HG02642 (cell line): Measurements from ENCODE around the gene DOC2A.
A peak's percentile ranks its signal among the peaks of the same experiment; 100 is the strongest.

Source experiments
- ATAC-seq: cut with Tn5 transposase; IDR thresholded peaks from one replicate; pipeline ENCODE4 v1.9.1; 2021; ENCODE audit warnings: mild to moderate bottlenecking; ENCODE audit not compliant: unreplicated experiment, poor library complexity

DOC2A gene

DNA sequence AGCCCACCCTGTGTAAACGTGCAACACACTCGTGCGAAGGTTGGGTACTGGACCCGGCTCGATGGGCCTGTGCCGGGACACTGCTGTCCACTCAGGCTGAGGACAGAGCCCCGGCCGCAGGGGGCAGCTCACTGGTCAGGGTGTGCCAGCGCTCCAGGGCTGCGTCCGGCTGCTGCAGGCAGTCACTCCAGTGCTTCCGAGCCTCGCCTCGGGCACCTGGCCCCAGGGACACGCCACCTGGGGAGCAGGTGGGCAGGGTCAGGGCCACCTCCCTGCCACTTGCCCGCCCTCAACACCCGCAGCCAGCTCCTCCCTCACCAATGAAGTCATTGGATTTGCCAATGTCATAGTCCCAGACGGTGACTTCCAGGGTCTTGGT, 4.7 kb downstream of the DOC2A start:
- no peak for ATAC-seq

DNA sequence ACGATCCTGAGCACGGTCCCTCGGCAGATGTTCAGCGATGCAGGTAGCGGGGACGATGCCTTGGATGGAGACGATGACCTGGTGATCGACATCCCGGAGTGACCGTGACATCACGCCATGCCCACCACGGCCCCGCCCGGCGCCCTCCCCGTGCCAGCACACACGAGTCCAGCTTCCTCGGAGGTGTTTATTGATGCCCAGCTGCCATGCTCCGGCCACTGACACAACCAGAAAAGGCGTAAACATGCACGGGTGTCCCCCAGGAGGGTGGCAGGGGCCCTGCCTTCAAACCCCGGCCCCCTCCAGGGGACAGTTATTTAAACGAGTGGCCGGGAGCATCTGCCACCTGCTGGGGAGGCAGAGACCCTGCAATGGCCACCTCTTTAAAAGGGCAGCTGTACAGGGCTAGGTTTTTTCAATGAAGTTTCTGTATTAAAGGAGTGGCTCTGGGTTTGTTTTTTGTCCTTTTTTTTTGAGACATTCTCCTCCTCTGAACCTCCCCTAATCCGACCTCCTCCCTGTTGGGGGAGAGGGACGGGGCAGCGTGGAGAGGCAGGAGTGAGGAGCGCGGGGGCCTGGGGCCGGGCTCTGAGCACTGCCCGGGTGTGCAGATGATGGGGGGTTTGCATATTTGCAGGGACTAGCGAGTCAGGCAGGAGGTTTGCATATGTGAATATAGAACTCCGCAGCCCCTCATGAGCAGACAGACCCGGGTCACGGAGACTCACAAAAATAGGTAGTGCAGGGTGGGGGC, 5.3 kb downstream of the DOC2A start:
- ATAC-seq, result no peak

DNA sequence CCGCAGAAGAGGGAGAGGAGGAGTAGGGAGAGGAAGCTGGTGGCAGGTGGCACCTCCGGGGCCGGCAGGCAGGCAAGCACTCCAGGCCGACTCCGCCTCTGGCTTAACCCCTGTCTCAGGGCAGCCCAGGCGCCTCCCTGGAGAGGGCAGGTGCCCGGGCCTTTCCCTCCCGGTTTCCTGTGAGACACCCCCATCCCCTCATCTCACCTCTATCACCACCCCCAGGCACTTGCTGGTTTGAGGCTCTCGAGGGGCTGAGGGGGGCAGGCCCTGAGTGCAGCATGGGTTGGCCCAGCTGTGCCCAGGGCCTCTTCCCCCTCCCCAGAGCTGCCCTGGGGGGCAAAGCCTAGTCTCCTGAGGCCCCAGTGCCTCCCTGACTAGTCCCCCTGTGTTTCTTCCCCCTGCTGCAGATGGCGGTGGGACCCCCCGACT, 6.0 kb downstream of the DOC2A start:
- ATAC-seq, result no peak

DNA sequence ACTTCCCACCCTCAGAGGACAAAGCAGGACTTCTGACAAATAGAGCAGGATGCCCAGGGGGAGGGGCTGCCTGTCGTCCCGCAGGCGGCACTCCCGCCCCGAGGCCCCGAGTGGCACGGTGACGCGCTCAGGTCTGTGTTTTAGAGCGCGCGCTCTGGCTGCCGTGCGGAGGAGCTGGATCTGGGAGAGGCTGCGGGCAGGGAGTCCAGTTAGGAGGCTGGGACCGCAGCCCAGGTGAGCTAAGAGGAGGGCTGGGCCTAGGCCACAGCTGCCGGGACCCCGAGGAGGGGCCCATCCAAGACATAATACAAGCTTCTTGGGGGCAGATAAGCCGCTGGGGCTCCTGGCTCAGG, 6.4 kb downstream of the DOC2A start:
- ATAC-seq, result no peak

DNA sequence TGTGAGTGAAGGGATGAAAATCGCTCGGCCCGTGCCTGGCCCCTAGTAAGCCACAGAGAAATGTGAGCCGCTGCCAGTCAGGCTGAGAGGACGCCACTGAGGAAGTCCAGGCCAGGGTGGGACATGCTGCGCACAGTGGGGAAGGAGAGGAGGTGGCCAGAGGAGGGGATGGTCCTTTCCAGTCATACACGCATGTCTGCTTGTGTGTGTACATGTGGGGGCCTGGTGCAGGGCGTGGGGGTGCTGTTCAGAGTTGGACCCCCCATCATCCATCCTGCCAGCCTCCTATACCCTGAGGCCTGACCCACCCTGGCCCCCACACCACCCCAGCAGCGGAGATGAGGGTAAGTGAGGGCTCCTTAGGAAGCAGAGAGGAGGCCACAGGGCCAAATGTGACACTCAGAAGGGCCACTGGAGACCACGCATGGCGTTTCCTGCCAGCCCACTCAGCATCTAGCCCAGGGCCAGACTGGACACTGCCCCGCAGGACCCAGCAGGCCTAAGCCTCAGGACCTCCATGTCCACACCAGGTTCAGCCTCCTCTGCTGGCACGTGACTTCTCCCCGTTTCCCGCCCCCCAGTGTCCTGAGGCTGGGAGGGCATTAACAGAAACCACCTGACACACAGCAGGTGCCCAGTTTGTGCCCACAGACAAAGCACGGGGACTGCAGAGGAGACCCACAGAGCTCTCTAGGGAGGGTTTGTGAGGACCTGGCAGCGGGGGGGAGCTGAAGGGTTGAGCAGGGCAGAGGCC, 7.0 kb downstream of the DOC2A start:
- no peak for ATAC-seq

DNA sequence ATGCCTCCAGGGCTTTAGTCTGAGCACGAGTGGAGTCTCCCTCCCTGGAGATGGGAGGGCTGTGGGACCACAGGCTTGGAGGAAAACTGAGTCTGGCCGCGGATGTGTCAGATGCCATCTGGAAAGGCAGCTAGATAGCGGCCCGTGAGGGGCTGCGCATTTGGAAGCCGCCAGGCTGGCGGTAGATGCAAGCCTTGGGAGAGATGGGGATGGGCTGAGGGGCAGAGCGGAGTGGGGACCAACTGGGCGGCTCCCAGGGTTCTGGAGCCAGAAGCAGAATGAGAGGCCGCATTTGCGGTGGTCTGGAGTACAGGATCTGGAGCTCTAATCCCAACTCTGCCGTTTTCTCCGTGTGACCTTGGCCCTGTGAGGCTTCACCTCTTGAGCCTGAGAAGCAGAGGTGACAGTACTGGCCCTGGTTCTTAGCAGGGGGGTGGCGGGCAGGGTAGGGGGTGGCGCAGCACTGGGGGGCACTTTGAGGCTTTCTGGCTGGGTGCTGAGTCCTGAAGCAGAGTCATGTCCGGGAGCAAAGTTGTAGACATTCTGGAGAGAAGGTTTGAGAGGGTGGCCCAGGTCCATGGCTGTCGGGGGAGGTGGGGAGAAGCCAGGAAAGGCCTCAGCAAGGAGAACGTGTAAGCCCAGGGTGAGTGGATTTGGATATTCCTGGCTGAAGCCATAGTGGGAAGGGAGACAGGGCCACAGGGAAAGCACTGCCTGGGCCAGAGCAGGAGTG, 8.0 kb downstream of the DOC2A start:
- ATAC-seq, result no peak

DNA sequence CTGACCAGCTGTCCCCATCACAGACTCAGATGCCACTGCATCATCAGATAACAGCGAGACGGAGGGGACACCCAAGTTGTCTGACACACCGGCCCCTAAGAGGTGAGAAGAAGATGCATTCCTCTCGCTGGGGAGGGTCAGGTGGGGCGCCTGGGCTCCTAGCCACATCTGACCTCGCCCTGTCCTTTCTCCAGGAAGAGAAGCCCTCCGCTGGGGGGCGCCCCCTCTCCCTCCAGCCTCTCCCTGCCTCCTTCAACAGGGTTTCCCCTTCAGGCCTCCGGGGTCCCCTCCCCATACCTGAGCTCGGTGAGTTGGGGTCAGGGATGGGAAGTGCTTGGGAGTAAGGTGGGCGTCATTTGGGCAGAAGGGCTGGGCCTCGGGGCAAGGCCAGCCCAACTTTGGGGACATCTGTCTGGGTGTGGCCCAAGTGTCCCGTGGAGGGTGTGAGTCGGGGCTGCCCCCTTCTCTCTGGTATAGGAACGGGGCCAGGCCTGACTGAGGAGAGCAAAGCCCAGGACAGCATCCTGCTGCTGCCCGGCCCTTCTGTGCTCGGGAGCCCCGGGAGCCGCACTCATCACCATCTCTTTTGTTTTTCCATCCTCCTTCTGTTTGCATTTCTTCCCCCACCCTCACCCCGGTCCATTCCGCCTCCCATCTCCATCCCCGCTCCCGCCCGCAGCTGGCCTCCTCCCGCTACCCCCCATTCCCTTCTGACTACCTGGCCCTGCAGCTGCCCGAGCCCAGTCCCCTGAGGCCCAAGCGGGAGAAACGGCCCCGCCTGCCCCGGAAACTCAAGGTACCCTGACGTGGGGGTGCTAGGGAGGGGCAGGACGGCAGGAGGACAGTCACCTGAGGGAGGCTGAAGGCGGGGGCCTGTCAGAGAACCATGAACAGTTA, 9.8 kb downstream of the DOC2A start:
- ATAC-seq, result no peak

DNA sequence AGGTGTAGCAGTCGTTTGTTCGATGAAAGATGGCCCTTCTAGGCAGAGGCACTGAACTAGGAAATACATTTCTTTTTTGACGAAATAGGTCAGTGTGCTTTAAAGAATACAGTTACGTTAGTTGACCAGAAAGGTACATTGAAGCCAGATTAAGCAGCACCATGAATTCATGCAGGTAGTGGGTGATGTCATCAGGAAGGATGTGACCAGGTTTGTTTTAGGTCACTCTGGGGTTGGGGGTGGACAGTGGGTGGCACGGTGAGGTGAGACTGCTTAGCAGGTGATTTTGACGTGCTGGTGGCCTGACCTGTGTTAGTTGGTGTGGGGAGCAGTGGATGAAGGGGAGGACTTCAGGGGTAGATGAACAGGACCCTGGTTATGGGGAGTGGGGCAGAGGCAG, 11.2 kb downstream of the DOC2A start:
- no peak for ATAC-seq

DNA sequence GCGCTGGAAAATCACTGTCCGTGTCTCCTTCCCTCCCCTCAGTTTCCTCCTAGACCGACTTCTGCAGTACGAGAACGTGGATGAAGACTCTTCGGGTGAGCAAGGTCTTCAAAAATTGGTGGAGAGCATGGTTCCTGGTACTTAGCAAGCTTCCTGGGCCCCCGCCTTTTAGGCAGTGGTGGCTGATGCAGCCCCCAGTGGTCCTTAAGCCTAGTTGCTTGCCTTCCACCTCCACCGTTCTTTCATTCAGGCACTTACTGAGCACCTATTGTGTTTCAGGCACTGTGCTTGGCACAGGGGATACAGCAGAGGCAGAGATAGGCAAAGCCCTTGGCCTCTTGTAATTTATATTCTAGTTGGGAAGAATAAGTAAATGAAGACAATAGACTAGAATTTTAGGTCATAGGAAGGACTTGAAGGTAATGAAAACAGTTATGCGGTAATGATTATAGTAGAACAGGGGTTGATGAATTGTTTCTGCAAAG, 14.0 kb downstream of the DOC2A start:
- ATAC-seq, result no peak

DNA sequence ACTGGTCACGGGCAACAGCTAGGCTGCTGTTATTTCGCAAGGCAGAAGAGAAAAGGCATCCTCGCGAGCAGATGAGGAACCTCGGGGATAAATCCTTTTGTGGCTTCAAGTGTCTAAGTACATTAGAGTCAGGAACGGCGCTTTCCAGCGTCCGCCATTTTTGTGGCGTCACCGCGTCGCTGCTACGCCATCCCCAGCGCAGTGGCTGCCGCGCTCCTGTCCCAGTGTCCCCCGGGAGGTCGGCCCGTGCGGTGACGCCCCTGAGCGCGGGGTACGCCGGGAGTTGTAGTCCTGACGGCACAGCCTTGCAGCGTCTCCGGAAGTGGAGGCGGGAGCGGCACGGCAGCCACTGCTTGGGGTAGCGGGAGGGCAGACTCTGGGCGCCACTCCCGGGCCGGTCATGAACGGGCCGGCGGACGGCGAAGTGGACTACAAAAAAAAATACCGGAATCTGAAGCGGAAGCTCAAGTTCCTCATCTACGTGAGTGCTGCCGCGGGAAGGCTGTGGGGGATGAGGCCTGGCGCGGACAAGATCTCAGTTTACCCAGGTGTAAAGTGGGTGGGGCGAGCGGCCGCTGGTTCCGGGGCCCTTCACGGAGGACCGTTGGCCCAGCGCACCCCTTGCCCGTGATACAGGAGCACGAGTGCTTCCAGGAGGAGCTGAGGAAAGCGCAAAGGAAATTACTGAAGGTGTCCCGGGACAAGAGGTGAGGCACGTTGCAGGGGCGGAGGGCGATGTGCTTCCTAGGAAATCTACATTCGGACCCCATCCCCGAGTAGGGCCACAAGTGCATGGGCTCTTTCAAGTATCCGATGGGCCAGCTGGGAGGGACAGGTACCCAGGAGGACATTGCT, 14.7 kb downstream of the DOC2A start, which contains the start of gene INO80E:
INO80E (plus strand) TSS at position 331 of the 855 bp plus-strand sequence; CDS start at position 401, 70 bp downstream.
- peak; percentile 92 for ATAC-seq

DNA sequence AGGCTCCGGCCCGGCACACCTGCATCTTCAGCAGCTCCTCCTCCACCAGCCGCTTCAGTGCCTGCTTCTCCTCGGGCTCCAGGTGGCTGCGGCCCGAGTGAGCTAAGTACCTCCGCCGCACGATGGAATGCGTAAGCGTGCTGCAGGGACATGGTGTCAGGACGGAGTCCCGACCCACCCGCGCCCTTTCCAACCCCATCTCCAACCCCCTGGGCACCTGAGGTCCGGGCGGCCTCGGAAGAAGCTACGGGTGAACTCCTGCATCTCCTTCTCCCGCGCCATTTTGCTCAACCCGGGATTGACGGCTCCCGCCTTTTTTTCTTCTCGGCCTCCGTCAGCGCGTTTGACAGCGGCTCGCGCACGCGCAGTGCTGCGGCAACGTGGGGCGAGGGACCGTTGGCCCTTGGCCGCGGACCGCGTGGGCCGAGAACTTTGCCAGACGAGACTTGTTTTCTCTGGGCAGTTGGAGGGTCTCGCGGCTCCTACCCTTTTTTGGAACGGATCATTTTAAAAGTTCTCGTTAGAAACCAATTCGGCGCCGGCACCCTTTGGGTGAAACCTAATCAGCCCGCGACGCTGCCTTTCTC, 15.4 kb downstream of the DOC2A start, which contains the start of gene HIRIP3:
HIRIP3 (minus strand) TSS at position 294 of the 587 bp plus-strand sequence; CDS start at position 282, 12 bp downstream.
- ATAC-seq, result peak; percentile 64

DNA sequence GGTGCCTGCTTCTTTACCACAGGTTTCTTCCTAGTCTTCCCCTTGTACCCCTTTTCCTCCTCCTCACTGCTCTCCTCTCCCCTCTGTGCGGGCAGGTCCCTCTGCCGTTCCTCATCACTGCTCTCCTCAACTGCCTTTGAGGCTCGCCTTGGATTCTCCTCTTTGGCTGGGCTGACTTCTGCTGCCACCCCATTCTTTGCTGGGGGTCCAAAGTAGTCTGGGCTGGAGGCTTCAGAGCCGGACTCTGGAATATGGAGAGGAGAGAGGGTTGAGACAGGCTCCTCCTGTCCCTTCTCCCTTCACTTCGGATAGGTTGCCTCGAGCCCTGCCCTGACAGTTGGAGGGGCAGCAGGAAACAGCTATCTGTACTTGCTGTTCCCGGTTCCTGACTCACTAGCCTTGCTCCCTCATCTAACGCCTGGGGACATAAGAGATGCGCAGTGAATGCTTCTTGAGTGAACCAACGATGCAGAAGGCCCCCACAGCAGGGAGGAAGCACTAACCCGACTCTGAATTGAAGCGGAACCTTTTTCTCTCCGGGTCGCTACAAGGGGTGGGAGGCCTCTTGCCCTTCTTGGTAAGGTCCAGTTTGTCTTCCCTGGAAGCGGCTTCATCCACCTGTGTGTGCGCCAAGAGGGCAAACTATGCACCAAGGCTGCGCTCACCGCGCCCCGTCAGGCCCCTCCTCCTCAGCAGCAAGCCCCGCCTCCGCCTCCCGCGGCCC, 16.1 kb downstream of the DOC2A start:
- ATAC-seq, result peak; percentile 40

DNA sequence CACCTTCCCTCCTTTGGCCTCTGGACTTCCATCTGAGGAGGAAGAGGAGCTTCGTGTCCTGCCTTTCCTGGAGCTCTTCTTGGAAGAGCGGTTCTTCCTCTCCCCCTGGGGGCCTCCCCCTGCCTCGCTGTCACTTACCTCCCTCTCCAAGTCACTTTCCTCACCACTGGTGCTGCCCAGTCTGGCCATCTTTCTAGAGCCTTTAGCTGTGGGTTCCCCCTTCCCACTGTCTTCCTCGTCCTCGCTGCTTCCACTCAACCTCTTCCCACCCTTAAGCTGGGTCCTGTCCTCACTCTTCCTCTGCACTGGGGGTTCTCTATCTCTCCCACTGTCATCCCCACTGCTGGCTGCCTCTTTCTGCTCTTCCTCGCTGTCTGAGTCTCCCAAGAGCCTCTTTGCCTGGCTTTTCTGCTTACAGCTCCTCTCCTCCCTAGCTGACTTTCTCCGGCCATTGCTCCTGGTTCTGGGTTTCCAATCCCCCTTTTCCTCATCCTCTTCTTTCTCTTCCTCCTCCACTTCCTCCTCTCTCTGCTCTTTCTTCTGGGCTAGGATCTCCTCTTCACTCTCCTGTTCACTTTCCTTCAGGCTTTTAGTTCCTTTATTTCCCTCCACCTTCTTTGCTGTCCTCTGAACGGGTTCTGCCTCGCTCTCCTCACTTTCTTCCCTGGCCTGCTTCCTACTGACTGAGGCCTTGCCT, 16.8 kb downstream of the DOC2A start:
- no peak for ATAC-seq

DNA sequence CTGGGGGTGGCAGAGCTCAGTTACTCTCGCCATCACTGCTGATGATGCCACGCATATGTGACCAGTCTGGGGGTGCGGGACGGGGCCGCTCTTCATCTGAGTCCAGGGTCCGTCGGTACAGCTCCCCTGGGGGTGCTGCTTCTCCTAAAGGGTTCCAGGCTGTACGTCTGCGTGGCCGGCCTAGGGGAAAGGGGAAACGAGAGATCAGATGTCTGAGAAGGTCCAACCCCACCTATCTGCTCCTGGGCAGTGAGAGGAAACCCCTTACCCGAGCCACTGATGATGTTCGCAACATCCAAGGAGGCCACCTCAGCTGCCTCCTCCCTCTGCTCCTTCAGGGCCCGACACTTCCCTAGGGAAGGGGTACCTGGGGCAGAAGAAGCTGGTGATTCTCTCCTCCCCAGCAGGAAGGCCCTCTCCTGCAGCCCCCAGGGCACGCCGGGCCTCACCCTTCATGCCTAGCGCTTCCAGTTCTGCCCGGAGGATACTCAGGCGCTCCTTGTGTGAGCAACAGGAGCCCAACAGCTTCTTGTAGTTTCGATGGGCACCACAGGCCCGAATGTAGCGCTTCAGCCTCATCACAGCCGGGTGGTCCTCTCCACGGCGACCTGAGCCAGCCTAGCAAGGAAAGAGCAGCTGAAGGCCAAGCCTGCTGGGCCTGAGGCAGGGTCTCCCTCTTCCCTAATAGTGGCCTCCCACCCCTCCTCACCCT, 17.5 kb downstream of the DOC2A start:
- no peak for ATAC-seq

DNA sequence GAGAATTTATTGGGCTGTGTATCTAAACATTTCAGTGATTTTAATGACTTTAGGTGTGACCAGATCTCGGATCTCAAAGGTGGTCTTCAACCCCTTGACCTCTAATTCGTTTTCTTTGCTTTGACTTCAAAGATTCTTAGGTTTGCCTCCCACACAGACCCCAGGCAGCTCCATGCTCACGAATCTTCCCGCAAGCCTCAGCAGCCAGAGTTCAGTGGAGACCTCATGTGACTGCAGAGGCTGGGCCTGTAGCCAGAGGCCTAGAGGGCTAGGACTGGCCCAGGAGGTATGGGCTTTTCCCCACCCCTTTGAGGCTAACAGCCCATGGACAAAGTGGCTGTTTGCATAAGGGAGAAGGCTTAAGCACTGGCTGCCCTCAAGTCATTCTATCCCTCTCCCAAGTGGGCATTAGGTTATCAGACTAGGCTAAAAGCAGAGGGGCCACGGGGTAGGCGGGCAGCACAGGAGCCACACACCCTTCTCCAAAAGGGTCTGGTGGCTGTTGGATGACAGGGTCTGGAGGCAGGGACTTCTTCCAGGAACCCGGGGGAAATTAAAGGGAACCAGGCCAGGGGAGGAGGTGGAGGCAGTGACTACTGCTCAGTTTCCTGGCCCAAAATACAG, 18.4 kb downstream of the DOC2A start:
- no peak for ATAC-seq

DNA sequence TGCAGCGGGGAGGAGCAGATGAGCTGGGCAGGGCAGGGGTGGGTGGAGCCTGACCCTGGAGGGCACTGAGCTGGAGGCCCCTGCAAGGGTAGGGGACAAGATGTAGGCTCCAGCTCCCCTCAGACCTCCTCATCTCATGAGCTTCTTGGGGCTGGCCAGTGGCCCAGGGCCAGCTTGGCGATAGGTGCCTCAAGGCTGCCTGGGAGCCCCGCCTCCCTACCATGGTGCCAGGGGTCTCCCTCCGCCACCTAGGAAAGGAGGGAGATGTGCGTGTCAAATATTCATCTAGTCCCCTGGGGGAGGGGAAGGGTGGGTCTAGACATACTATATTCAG, 19.3 kb downstream of the DOC2A start:
- no peak for ATAC-seq
